ENCODE results near the gene TRIP12. TPM values are rescaled to one million over a fixed set of nuclear protein-coding genes. Genes with fewer than 3 reads are reported as not detected.

TRIP12 gene
- total and polyA plus RNA-seq, 2 experiments from 2014 or later, result 21.5 to 133 TPM

GRCh38 chr2:229914171-229914570, 7.6 kb downstream of the TRIP12 start:
- no peak overlapping the region for H2AFZ ChIP-seq
- H3K4me3 ChIP-seq, result no peak overlapping the region
- H3K27ac Mint-ChIP-seq, result no peak overlapping the region
- no peaks in the 10 kb centered on the region for H3K9me3 Mint-ChIP-seq
- H3K4me2 ChIP-seq, result no peak overlapping the region
- peak overlapping the region; percentile 30 for H3K27ac ChIP-seq (ENCODE audit: low read depth)
- no peak for DNase-seq (ENCODE audit: low spot score)
- H3F3A ChIP-seq (replicated peaks; ENCODE audit: low read depth), result no peaks in the 10 kb centered on the region
- no peak for TF ChIP-seq STAT1 (IDR thresholded peaks at IDR 0.05; ENCODE audit: unreplicated experiment)
- no peak for TF ChIP-seq CREB1 (CRISPR knock-in tag; IDR thresholded peaks at IDR 0.05; ENCODE audit: low read depth)
- TF ChIP-seq POLR2AphosphoS5 (IDR thresholded peaks at IDR 0.05; ENCODE audit: low read depth), result no peak
- no peak for TF ChIP-seq NANOG (IDR thresholded peaks at IDR 0.05; ENCODE audit: borderline replicate concordance)
- no peak for TF ChIP-seq EZH2 (IDR thresholded peaks at IDR 0.05; ENCODE audit: low read depth, unreplicated experiment)
- no peak for TF ChIP-seq JUNB (IDR thresholded peaks at IDR 0.05; ENCODE audit: unreplicated experiment)
- TF ChIP-seq, protein P1, sequence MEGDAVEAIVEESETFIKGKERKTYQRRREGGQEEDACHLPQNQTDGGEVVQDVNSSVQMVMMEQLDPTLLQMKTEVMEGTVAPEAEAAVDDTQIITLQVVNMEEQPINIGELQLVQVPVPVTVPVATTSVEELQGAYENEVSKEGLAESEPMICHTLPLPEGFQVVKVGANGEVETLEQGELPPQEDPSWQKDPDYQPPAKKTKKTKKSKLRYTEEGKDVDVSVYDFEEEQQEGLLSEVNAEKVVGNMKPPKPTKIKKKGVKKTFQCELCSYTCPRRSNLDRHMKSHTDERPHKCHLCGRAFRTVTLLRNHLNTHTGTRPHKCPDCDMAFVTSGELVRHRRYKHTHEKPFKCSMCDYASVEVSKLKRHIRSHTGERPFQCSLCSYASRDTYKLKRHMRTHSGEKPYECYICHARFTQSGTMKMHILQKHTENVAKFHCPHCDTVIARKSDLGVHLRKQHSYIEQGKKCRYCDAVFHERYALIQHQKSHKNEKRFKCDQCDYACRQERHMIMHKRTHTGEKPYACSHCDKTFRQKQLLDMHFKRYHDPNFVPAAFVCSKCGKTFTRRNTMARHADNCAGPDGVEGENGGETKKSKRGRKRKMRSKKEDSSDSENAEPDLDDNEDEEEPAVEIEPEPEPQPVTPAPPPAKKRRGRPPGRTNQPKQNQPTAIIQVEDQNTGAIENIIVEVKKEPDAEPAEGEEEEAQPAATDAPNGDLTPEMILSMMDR (conservative IDR thresholded peaks at IDR 0.05; ENCODE audit: low read depth in 2 of 2), result no peak
- no peak for TF ChIP-seq ZNF114 (CRISPR knock-in tag; IDR thresholded peaks at IDR 0.05)
- TF ChIP-seq, protein P2, sequence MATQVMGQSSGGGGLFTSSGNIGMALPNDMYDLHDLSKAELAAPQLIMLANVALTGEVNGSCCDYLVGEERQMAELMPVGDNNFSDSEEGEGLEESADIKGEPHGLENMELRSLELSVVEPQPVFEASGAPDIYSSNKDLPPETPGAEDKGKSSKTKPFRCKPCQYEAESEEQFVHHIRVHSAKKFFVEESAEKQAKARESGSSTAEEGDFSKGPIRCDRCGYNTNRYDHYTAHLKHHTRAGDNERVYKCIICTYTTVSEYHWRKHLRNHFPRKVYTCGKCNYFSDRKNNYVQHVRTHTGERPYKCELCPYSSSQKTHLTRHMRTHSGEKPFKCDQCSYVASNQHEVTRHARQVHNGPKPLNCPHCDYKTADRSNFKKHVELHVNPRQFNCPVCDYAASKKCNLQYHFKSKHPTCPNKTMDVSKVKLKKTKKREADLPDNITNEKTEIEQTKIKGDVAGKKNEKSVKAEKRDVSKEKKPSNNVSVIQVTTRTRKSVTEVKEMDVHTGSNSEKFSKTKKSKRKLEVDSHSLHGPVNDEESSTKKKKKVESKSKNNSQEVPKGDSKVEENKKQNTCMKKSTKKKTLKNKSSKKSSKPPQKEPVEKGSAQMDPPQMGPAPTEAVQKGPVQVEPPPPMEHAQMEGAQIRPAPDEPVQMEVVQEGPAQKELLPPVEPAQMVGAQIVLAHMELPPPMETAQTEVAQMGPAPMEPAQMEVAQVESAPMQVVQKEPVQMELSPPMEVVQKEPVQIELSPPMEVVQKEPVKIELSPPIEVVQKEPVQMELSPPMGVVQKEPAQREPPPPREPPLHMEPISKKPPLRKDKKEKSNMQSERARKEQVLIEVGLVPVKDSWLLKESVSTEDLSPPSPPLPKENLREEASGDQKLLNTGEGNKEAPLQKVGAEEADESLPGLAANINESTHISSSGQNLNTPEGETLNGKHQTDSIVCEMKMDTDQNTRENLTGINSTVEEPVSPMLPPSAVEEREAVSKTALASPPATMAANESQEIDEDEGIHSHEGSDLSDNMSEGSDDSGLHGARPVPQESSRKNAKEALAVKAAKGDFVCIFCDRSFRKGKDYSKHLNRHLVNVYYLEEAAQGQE (IDR thresholded peaks at IDR 0.05; ENCODE audit: unreplicated experiment), result no peak
- TF ChIP-seq, protein P3, sequence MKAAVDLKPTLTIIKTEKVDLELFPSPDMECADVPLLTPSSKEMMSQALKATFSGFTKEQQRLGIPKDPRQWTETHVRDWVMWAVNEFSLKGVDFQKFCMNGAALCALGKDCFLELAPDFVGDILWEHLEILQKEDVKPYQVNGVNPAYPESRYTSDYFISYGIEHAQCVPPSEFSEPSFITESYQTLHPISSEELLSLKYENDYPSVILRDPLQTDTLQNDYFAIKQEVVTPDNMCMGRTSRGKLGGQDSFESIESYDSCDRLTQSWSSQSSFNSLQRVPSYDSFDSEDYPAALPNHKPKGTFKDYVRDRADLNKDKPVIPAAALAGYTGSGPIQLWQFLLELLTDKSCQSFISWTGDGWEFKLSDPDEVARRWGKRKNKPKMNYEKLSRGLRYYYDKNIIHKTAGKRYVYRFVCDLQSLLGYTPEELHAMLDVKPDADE (IDR thresholded peaks at IDR 0.05), result no peak
- no peak for TF ChIP-seq ZNF462 (CRISPR knock-in tag; IDR thresholded peaks at IDR 0.05)
- no peak for TF ChIP-seq EZH2phosphoT487 (IDR thresholded peaks at IDR 0.05; ENCODE audit: unreplicated experiment)
- no peak for TF ChIP-seq ZNF331 (CRISPR knock-in tag; IDR thresholded peaks at IDR 0.05; ENCODE audit: low read depth)
- H3K9me2 ChIP-seq (ENCODE audit: insufficient read depth), result no peaks in the 10 kb centered on the region
- peaks cover 23% of the 10 kb centered on the region; the same call in 2 of the 3 replicates for H3K4me1 Mint-ChIP-seq
- H4K20me1 ChIP-seq (replicated peaks; ENCODE audit: insufficient read depth), result peaks cover 36% of the 10 kb centered on the region
- no peaks in the 10 kb centered on the region for H3K27me3 ChIP-seq (ENCODE audit: insufficient read depth)
- H3K27me3 Mint-ChIP-seq (ENCODE audit: insufficient read depth, low read depth, poor library complexity), result no peaks in the 10 kb centered on the region
- H3K36me3 Mint-ChIP-seq (ENCODE audit: low read depth), result peaks cover 20% of the 10 kb centered on the region
- no peaks in the 10 kb centered on the region for H3K36me3 ChIP-seq (ENCODE audit: insufficient read depth)
- peaks cover 22% of the 10 kb centered on the region for H3K4me1 ChIP-seq (ENCODE audit: insufficient read depth)
- H3K79me2 ChIP-seq (replicated peaks; ENCODE audit: insufficient read depth), result peaks cover 100% of the 10 kb centered on the region
- no peak overlapping the region for H3K4me3 Mint-ChIP-seq
- no peak for ATAC-seq

Measured in GM23338 (cell line).